ENCODE results near the gene PRPF38B.

The PRPF38B gene

GRCh38 chr1:108691942-108692723 lies at the start of gene PRPF38B:
Gene PRPF38B (plus strand): TSS chr1:108692310. CDS start chr1:108692592, 282 bp downstream.
- peak within 1 kb of the TSS; percentile 89 for H3K27ac ChIP-seq
- TF ChIP-seq ZFX (IDR thresholded peaks at IDR 0.05; ENCODE audit: borderline replicate concordance) (no peak), CTCF (IDR thresholded peaks at IDR 0.05) (no peak)

- TF ChIP-seq ZFX (IDR thresholded peaks at IDR 0.05; ENCODE audit: borderline replicate concordance) (no peak), CTCF (IDR thresholded peaks at IDR 0.05) (peak; percentile 72)
- no peak overlapping the region for H3K27ac ChIP-seq
Measured at GRCh38 chr1:108643492-108644335, 48.4 kb upstream of the PRPF38B start.

- no peak overlapping the region for H3K27ac ChIP-seq
- TF ChIP-seq CTCF (IDR thresholded peaks at IDR 0.05): no peak
- TF ChIP-seq ZFX (IDR thresholded peaks at IDR 0.05; ENCODE audit: borderline replicate concordance): no peak
Measured at GRCh38 chr1:108644984-108645383, 47.1 kb upstream of the PRPF38B start.

GRCh38 chr1:108645564-108646184 lies 46.4 kb upstream of the PRPF38B start:
- TF ChIP-seq CTCF (IDR thresholded peaks at IDR 0.05) (no peak), ZFX (IDR thresholded peaks at IDR 0.05; ENCODE audit: borderline replicate concordance) (no peak)
- no peak overlapping the region for H3K27ac ChIP-seq

- H3K27ac ChIP-seq: no peak overlapping the region
- TF ChIP-seq ZFX (IDR thresholded peaks at IDR 0.05; ENCODE audit: borderline replicate concordance) (no peak), CTCF (IDR thresholded peaks at IDR 0.05) (no peak)
Measured at GRCh38 chr1:108646265-108646647, 45.9 kb upstream of the PRPF38B start.

- no peak overlapping the region for H3K27ac ChIP-seq
Measured at GRCh38 chr1:108646648-108647269, 45.4 kb upstream of the PRPF38B start.

More at GRCh38 chr1:108646648-108647269, 45.4 kb upstream of the PRPF38B start:
- no peak for TF ChIP-seq CTCF (IDR thresholded peaks at IDR 0.05)
- no peak for TF ChIP-seq ZFX (IDR thresholded peaks at IDR 0.05; ENCODE audit: borderline replicate concordance)
